Measurements from ENCODE around the gene CACNB4.
"Not testable (repeated sequence)": the region's sequence is repeated elsewhere in the genome, so short reads cannot be mapped to it uniquely, and the experiment has no call there.

CACNB4 gene

GRCh38 chr2:151945602-151946001, 153.2 kb downstream of the CACNB4 start:
- DNase-seq (ENCODE audit: low read depth, low spot score), result no peak

GRCh38 chr2:151945186-151945585, 153.7 kb downstream of the CACNB4 start:
- no peak for DNase-seq (ENCODE audit: low read depth, low spot score)

GRCh38 chr2:151943461-151943860, 155.4 kb downstream of the CACNB4 start:
- DNase-seq (ENCODE audit: low read depth, low spot score), result no peak

GRCh38 chr2:151942540-151943205, 156.2 kb downstream of the CACNB4 start:
- not testable (repeated sequence) for DNase-seq (ENCODE audit: low read depth, low spot score)

- DNase-seq (ENCODE audit: low read depth, low spot score), result no peak
These were observed 160.9 kb downstream of the CACNB4 start for GRCh38 chr2:151937966-151938365.

- DNase-seq (ENCODE audit: low read depth, low spot score), result no peak
These were observed 162.2 kb downstream of the CACNB4 start for GRCh38 chr2:151936626-151937025.

GRCh38 chr2:151933266-151933804, 165.5 kb downstream of the CACNB4 start:
- DNase-seq (ENCODE audit: low read depth, low spot score), result no peak

GRCh38 chr2:151931756-151932155, 167.1 kb downstream of the CACNB4 start:
- no peak for DNase-seq (ENCODE audit: low read depth, low spot score)

GRCh38 chr2:151931030-151931611, 167.7 kb downstream of the CACNB4 start:
- DNase-seq (ENCODE audit: low read depth, low spot score), result no peak

- no peak for DNase-seq (ENCODE audit: low read depth, low spot score)
These were observed 168.8 kb downstream of the CACNB4 start for GRCh38 chr2:151930042-151930441.

- no peak for DNase-seq (ENCODE audit: low read depth, low spot score)
These were observed 170.5 kb downstream of the CACNB4 start for GRCh38 chr2:151928380-151928779.

GRCh38 chr2:151927501-151928221, 171.2 kb downstream of the CACNB4 start:
- DNase-seq (ENCODE audit: low read depth, low spot score), result no peak

GRCh38 chr2:151922845-151923666, 175.8 kb downstream of the CACNB4 start:
- DNase-seq (ENCODE audit: low read depth, low spot score), result no peak

- DNase-seq (ENCODE audit: low read depth, low spot score), result no peak
These were observed 179.1 kb downstream of the CACNB4 start for GRCh38 chr2:151919786-151920185.

- DNase-seq (ENCODE audit: low read depth, low spot score), result no peak
These were observed 180.5 kb downstream of the CACNB4 start for GRCh38 chr2:151918308-151918707.

- DNase-seq (ENCODE audit: low read depth, low spot score), result no peak
These were observed 182.2 kb downstream of the CACNB4 start for GRCh38 chr2:151916632-151917031.

GRCh38 chr2:151915629-151916025, 183.2 kb downstream of the CACNB4 start:
- DNase-seq (ENCODE audit: low read depth, low spot score), result not testable (repeated sequence)

- no peak for DNase-seq (ENCODE audit: low read depth, low spot score)
These were observed 183.7 kb downstream of the CACNB4 start for GRCh38 chr2:151914989-151915628.

- no peak for DNase-seq (ENCODE audit: low read depth, low spot score)
These were observed 190.5 kb downstream of the CACNB4 start for GRCh38 chr2:151908204-151908882.
